Activated gamma-delta T cell treated with anti-CD3 and anti-CD28 coated beads, Interleukin-2, amount 50 U/mL, for 16 hours (primary cell): ENCODE measurements around the gene NEK11.
"Not testable (repeated sequence)": the region's sequence is repeated elsewhere in the genome, so short reads cannot be mapped to it uniquely, and the experiment has no call there.

Experiments
- DNase-seq: peaks from one replicate; pipeline ENCODE4 v3.0.0-alpha.2; 2020; ENCODE audit warnings: low read depth

The NEK11 gene

GRCh38 chr3:131042271-131042985 is 15.8 kb downstream of the NEK11 start:
- DNase-seq: not testable (repeated sequence)

GRCh38 chr3:131047582-131047981 is 20.9 kb downstream of the NEK11 start:
- DNase-seq: no peak

- DNase-seq: no peak
Observed at GRCh38 chr3:131048030-131048429, 21.4 kb downstream of the NEK11 start.

GRCh38 chr3:131050001-131050400 is 23.3 kb downstream of the NEK11 start:
- no peak for DNase-seq

- DNase-seq: no peak
Observed at GRCh38 chr3:131053043-131053859, 26.6 kb downstream of the NEK11 start.

GRCh38 chr3:131067983-131068382 is 41.3 kb downstream of the NEK11 start:
- no peak for DNase-seq

GRCh38 chr3:131072099-131072559 is 45.5 kb downstream of the NEK11 start:
- no peak for DNase-seq

- DNase-seq: no peak
Observed at GRCh38 chr3:131072845-131073244, 46.2 kb downstream of the NEK11 start.

GRCh38 chr3:131075632-131076328 is 49.1 kb downstream of the NEK11 start:
- DNase-seq: no peak

GRCh38 chr3:131077904-131078303 is 51.2 kb downstream of the NEK11 start:
- no peak for DNase-seq

- no peak for DNase-seq
Observed at GRCh38 chr3:131079086-131079485, 52.4 kb downstream of the NEK11 start.

GRCh38 chr3:131081224-131081623 is 54.5 kb downstream of the NEK11 start:
- no peak for DNase-seq

- no peak for DNase-seq
Observed at GRCh38 chr3:131082246-131082645, 55.6 kb downstream of the NEK11 start.

- no peak for DNase-seq
Observed at GRCh38 chr3:131082871-131083863, 56.5 kb downstream of the NEK11 start.

GRCh38 chr3:131091768-131092167 is 65.1 kb downstream of the NEK11 start:
- no peak for DNase-seq

- no peak for DNase-seq
Observed at GRCh38 chr3:131107637-131108433, 81.2 kb downstream of the NEK11 start.

- no peak for DNase-seq
Observed at GRCh38 chr3:131109156-131109555, 82.5 kb downstream of the NEK11 start.

GRCh38 chr3:131110087-131110486 is 83.4 kb downstream of the NEK11 start:
- DNase-seq: no peak

- no peak for DNase-seq
Observed at GRCh38 chr3:131114256-131114655, 87.6 kb downstream of the NEK11 start.

GRCh38 chr3:131125684-131126083 is 99.0 kb downstream of the NEK11 start:
- DNase-seq: no peak

GRCh38 chr3:131140891-131141290 is 114.2 kb downstream of the NEK11 start:
- no peak for DNase-seq
